NCI-H748 (cell line): ENCODE data around the gene UGT1A3.
A peak's percentile ranks its signal among the peaks of the same experiment; 100 is the strongest.

Source experiments
- DNase-seq: peaks from one replicate; lab custom pipeline; 2025; ENCODE audit not compliant: unreplicated experiment; lab: John Stamatoyannopoulos, UW

Gene UGT1A3

DNA sequence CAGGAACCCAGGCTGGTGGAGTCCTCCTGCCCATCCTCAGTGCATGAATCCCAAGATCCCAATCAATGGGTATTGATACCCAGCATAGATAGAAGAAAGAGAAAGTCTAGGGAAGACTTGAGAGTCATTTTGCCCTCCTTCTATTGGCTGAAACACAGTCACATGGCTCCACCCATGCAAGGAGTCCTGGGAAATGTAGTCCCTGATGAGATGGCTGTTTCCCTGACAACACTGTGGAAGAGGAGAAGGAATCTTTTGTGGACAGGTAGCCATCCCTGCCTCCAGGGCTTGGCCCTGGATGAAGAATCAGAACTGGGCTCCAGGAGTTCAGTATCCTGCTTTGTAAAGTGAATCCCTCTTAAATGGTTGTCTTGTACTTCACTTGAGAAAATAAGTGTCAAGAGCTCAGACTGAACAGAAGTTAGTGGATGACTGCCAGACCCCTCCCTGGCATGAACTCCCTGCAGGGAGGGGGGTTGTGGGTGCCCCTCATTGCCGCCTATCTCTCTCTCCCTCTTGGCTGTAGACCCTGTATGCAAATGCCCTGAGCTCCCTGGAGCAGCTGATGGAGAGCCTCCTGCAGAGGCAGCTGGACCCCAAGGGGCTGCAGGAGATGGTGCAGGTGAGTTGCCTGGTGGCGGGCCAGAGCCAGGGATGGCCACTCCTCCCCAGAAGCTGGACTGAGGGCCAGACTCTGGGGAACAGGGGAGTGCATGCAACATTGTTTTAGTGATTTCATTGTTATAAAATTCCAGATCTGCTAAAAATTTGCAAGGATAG lies 85.4 kb downstream of the UGT1A3 start:
- DNase-seq, result peak; percentile 15

DNA sequence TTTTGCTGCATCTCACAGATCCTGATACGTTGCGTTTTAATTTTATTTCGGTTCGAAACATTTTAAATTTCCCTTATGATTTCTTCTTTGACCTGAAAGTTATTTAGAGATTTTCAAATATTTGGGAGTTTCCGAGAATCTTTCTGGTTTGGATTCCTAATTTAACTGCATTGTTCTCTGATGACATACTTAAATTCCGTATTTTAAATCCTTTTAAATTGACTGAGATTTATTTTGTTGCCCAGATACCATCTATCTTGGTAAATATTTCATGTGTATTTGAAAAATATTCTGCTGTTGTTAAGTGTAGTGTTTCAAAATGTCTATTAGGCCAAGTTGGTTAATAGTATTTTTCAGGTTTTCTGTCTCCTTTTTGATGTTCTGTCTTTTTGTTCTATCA lies 87.0 kb downstream of the UGT1A3 start:
- DNase-seq, result no peak

DNA sequence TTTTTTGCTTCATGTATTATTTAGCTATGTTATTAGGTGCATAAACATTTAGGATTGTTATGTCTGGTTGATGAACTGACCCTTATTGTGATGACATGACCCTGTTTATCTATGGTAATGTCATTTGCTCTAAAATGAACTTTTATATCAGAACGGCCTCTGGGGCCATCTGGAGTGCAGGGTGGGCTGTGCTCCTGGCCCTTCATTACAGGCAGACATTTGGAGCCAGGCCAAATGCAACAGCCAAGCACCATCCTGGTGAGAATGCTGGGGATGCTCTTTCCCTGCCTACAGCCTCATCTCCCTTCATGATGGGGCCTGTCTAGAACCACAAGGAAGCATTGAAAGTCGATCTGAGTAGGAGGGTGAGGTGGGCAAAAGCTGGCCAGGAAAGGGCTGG lies 87.5 kb downstream of the UGT1A3 start:
- peak; percentile 41 for DNase-seq

DNA sequence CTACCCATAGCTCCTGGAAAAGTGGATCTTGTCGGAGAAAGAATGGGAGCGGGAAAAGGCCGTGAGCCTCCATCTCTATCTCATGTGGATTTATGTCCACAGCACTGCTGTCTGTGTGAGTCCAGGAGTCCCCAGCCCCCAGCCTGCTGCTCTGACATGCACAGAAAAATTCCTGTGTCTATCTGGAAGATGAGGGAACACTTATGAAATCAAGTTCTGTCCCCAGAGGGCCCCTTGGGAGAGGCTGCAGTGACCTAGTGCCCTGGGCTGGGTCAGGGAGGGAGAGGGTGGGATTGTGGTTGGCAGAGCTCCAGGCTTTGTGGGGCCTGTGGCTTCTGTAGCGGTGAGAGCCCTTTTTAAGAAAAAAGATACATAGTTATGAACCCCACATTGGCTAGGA lies 87.9 kb downstream of the UGT1A3 start:
- DNase-seq, result no peak

DNA sequence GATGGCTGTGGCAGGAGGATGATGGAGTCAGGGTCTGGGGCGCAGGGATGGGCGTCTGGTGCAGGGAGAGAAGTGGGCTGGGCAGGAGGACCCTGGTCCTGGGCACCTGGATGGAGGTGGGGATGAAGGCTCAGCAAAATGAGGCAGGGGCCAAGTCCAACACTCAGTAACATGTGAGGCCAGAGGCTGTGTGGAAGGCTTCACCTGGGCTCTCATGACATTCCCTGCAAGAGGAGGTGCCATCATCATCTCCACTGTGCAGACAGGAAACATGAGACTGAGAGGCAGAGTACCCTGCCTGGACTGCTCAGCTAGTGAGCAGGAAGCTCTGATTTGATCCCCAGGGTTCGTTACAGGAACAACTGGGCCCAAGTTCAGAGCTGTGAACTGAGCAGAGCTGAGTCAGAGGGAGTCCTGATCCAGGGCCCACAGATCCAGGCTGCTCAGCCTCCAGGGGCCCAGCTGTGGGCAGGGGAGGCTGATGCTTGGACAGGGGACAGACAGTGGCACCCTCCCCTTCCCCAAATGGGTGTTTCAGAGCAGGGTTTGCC lies 88.6 kb downstream of the UGT1A3 start:
- DNase-seq, result no peak

DNA sequence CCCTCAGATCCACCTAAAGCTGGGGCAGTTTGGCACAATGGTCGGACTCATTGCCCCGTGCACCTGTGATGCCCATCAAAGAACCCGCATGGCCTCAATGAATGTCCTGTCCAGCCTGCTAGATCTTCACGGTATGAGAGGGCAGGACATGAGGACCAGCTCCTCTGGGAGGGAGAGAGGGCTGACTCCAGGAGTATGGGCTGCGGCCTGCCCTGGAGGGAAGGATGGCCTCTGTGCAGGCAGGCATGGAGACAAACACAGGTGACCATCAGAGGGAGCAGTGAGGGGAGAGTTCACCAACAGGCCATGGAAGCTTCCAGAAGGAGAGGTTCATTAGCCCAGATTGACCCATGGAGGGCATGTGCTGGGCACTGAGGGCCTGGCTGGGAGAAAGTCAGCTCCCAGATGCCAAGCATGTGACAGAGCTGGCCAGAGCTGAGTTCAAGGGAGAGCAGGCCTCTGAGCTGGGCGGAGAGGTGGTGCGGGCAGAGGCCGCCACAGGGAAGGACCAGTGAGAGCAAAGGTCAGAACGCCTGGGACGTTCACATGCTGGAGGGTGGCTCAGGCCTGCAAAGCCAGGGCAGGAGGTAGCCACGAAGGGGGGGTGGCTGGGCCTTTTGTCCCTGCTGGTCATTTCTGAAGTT lies 89.3 kb downstream of the UGT1A3 start:
- no peak for DNase-seq

DNA sequence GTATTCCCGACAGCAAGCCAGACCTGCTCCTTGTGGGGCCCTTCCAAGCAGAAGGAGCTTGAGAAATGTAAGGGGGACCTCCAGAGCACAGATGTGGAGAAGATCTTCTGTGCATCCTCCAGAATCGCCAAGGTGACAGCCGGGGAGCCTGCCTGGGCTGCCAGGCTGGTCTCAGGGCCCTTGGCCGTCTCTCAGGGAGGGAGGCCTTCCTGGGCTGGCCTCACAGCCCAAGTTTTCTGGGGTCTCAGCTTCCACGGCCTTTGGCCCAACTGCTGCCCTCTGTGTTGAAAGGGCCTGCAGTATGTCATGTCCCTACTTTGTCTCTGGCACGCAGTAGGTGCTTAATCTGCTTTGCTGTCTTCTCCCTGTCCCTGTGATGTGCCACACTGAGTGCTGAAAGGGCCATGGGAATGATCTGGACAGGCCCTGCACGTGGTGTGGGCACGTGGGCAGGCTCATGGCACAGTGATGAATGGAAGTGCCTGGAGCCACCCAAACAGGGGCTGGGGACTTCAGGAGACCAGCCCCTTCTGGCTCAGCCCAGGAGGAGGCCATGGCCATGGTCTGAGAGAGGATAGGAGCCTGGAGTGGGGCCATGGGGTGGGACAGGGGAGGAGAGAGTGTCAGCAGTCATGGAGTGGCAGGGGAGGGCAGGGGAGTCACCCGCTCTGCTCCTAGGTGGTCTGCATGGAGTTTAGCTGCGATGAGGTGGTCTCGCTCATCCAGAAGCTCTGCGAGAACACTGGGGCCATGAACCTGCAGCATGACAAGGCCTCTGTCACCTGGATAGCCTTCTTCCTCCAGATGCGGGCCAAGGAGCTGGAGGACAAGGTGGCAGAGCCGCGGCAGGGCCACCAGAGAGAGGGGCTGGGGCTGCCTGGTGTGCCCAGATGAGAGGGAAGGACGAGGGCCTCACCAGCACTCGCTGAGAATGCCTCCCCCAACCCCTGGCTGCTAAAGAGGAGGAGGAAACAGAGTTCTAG lies 90.1 kb downstream of the UGT1A3 start:
- no peak for DNase-seq

DNA sequence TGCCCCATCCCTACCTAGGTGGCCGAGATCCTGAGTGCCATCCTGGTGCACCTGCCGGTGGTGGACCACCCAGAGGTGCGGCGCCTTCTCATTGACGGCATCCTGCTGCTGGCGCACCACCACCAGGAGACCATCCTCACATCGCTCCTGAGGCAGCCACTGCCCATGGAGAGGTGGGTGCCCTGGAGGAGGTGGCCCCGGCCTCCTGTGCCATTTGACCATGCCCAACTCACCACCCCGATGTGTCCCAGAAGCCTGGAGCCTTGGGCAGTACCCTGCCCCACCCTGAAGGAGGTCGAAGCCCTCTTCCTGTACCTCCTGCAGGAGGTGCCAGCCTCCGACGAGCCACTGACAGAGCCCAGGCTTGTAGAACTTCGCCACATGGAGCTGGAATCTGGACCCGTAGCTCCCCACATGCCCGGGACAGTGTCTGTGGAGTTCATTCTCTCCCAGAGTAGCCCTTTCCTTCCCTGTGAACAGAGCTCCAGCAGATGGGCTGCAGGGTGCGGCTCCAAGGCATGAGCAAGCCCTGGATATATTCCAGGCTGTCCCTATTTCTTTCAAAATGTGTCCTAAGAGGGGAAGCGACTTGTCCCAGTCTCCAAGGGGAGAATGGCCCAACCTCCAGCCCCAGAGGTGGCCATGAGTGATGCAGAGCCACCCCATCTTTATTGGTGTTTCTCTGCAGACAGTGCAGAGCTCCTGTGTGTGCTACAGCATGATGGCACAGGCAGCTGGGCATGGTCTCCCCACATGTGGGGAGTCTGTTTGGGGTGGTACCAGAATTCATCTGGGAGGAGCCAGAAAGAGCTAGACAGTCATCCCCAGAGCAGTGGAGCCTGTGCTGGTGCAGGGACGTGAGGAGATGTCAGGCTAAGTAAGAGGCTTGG lies 91.3 kb downstream of the UGT1A3 start:
- DNase-seq, result no peak

DNA sequence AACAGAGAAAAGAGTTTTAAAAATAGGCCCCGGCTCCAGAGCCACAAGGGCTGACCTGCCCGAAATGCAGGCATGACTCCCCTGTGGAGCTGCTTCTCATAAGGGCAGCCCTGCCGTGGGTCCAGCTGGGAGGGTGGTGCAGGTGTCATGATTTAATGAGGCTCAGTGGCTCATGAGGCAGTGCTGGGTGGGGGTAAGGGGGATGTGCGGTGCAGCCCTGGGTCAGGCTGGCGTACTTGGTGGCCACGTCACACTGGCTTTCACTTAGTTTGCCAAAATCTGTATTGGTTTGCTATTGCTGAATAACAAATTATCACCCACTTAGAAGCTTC lies 91.9 kb downstream of the UGT1A3 start:
- DNase-seq, result no peak

DNA sequence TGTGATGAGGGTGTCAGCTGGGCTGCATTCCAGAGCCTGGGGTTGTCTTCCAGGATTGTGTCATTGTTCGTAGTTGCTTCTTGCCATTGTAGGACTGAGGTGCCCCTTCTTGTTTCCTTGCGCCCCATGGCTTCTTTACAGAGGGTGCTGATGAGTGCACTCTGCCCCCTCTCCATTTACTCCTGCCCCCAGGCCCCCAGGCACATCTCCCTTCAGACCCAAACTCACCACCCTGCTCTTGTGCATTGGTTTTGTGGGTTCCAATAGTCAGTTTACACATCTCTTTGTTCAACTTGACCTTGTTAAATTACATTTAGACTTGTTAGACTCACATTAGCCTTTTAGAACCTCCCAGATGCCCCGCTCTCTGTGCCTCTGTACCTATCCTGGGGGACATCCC lies 92.4 kb downstream of the UGT1A3 start:
- no peak for DNase-seq

DNA sequence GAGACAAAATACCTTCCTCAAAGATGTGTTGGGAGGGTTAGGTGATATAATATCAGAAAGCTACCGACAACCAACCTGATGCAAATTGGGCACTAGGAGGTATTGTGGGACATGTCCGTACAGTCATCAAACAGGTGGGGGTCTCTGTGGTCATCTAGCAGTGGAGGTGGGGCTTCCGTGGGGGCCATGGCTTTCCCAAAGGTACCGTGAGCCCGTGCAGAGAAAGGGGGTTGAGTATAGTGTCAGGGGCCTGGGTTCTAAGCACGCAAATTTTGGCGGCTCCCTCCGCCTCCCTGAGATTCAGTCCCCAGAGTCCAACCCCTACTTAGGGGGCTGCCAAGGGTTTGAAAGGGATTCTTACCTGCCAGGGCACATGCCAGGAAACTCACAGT lies 92.9 kb downstream of the UGT1A3 start:
- DNase-seq, result no peak

DNA sequence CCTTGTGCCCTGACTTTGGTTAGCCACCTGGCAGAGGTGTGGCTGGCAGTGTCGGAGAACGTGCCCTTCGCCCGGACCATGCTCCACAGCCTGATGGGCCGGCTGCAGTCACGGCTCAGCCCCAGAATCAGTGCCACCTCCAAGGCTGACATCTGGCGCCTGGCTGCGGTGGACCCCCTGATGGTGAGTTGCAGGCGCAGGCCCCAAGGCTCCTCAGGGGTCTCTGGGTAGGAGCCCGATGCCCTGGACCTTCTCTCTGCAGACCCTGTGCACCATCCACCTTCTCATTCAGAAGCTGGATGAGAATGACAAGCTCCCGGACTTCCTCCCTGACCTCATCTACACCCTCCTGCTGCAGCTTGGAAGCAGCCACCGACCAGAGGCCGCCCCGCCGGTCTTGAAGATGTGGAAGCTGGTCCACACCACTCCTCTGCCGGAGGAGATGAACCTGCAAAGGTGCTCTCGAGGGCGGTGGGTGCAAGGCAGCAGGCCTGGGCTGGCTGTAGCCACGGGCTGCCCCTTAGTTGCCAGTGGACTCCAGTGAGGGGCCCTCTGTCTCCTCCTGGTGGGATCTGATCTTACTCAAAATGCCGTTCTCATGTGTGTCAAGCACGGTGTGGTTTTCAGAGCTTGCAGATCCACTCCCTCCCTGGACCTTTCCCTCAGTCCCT lies 93.4 kb downstream of the UGT1A3 start:
- no peak for DNase-seq
